OCI-LY3 (cell line): Measurements from ENCODE around the gene AAMP.
"Not testable (repeated sequence)": the region's sequence is repeated elsewhere in the genome, so short reads cannot be mapped to it uniquely, and the experiment has no call there.

Experiments used
- H2AFZ ChIP-seq: fragments of 200-600, 300-600 bp; shearing (Covaris generic); 2 replicates; pipeline ENCODE4 v1.6.0; 2014; ENCODE audit warnings: antibody characterized with exemption, low read depth, low read length
- H3K27ac ChIP-seq: fragments of 200-600, 300-600 bp; sonication (generic); 2 replicates; pipeline ENCODE4 v1.5.1; 2014; ENCODE audit warnings: mild to moderate bottlenecking, low read length, moderate library complexity, mixed read lengths
- H3K27me3 ChIP-seq: fragments of 200-600, 300-600 bp; sonication (generic); 2 replicates; pipeline ENCODE4 v1.6.1; 2014; ENCODE audit warnings: low read depth, low read length, mixed read lengths
- H3K36me3 ChIP-seq: fragments of 200-600, 300-600 bp; sonication (generic); replicated peaks from 2 replicates; pipeline ENCODE3; 2014; ENCODE audit warnings: low read depth, low read length, mixed read lengths
- H3K4me1 ChIP-seq: fragments of 300-600, 200-600 bp; sonication (generic); 2 replicates; pipeline ENCODE4 v1.6.1; 2014; ENCODE audit warnings: low read length, mixed read lengths
- H3K4me2 ChIP-seq: fragments of 200-600, 300-600 bp; sonication (generic); 2 replicates; pipeline ENCODE4 v1.6.1; 2014; ENCODE audit warnings: low read length, mixed read lengths
- H3K4me3 ChIP-seq: fragments of 300-600, 200-600 bp; sonication (generic); 2 replicates; pipeline ENCODE4 v1.5.1; 2014; ENCODE audit warnings: antibody characterized with exemption, mild to moderate bottlenecking, low read length, moderate library complexity
- H3K79me2 ChIP-seq: fragments of 300-600, 200-600 bp; shearing (Covaris generic); 2 replicates; pipeline ENCODE4 v1.6.1; 2014; ENCODE audit warnings: mild to moderate bottlenecking, low read length, mixed read lengths
- H3K9ac ChIP-seq: fragments of 300-600, 200-600 bp; shearing (Covaris generic); 2 replicates; pipeline ENCODE4 v1.6.0; 2014; ENCODE audit warnings: mild to moderate bottlenecking, low read length, moderate library complexity
- H3K9me3 ChIP-seq: fragments of 200-600, 300-600 bp; shearing (Covaris generic); 2 replicates; pipeline ENCODE4 v1.6.1; 2014; ENCODE audit warnings: low read length, mixed read lengths; ENCODE audit not compliant: insufficient read depth
- H4K20me1 ChIP-seq: fragments of 200-600, 300-600 bp; sonication (generic); 2 replicates; pipeline ENCODE4 v1.6.1; 2016; ENCODE audit warnings: low read length, mixed read lengths; ENCODE audit not compliant: insufficient read depth
- CTCF ChIP-seq: fragments of 200-600, 300-600 bp; sonication (generic); IDR thresholded peaks from 2 replicates; pipeline ENCODE4 v1.5.1; 2014; ENCODE audit warnings: antibody characterized with exemption, low read length, low read depth
- EZH2phosphoT487 ChIP-seq: fragments of 200-600 bp; shearing (Covaris generic); IDR thresholded peaks from 2 replicates; pipeline ENCODE4 v1.6.1; 2018; ENCODE audit warnings: antibody characterized with exemption, mixed run types, low read depth

The AAMP gene

GRCh38 chr2:218274586-218274985 lies 4.6 kb upstream of the AAMP start:
- Histone ChIP-seq H3K4me1 (peaks cover 12% of the 10 kb centered on the region), H3K9ac (no peak overlapping the region), H2AFZ (no peak overlapping the region), H4K20me1 (no peaks in the 10 kb centered on the region), H3K27ac (no peak overlapping the region), H3K4me3 (no peak overlapping the region), H3K4me2 (no peak overlapping the region), H3K27me3 (no peaks in the 10 kb centered on the region), H3K79me2 (no peaks in the 10 kb centered on the region; the same call in 1 of the 2 replicates), H3K36me3 (no peaks in the 10 kb centered on the region), H3K9me3 (no peaks in the 10 kb centered on the region)
- no peak for TF ChIP-seq EZH2phosphoT487
- no peak for TF ChIP-seq CTCF

GRCh38 chr2:218273908-218274249 lies 3.9 kb upstream of the AAMP start:
- H3K27me3 ChIP-seq: no peaks in the 10 kb centered on the region
- no peak overlapping the region for H3K4me2 ChIP-seq
- H2AFZ ChIP-seq: no peak overlapping the region
- no peak overlapping the region for H3K27ac ChIP-seq
- TF ChIP-seq EZH2phosphoT487 (no peak), CTCF (no peak)
- no peaks in the 10 kb centered on the region for H3K9me3 ChIP-seq
- peaks cover 6% of the 10 kb centered on the region for H3K79me2 ChIP-seq
- H3K4me1 ChIP-seq: peaks cover 16% of the 10 kb centered on the region
- H3K9ac ChIP-seq: no peak overlapping the region
- no peak overlapping the region for H3K4me3 ChIP-seq
- no peaks in the 10 kb centered on the region for H3K36me3 ChIP-seq
- H4K20me1 ChIP-seq: no peaks in the 10 kb centered on the region

- not testable (repeated sequence) for H3K27ac ChIP-seq, H4K20me1 ChIP-seq, H3K4me2 ChIP-seq, H3K79me2 ChIP-seq, H3K4me3 ChIP-seq, H3K9ac ChIP-seq, H2AFZ ChIP-seq, H3K36me3 ChIP-seq, H3K27me3 ChIP-seq, H3K9me3 ChIP-seq
- H3K4me1 ChIP-seq: peaks cover 16% of the 10 kb centered on the region
Measured at GRCh38 chr2:218273214-218273907, 3.4 kb upstream of the AAMP start.

- H3K27me3 ChIP-seq: no peaks in the 10 kb centered on the region
- no peak overlapping the region for H2AFZ ChIP-seq
- no peak for TF ChIP-seq EZH2phosphoT487
- TF ChIP-seq CTCF: peak; percentile 70
- peaks cover 6% of the 10 kb centered on the region for H3K79me2 ChIP-seq
- no peaks in the 10 kb centered on the region for H3K36me3 ChIP-seq
- H3K4me1 ChIP-seq: peaks cover 16% of the 10 kb centered on the region
- no peak overlapping the region for H3K4me2 ChIP-seq
- no peak overlapping the region for H3K9ac ChIP-seq
- no peak overlapping the region for H3K4me3 ChIP-seq
- no peaks in the 10 kb centered on the region for H4K20me1 ChIP-seq
- H3K9me3 ChIP-seq: no peaks in the 10 kb centered on the region
- H3K27ac ChIP-seq: no peak overlapping the region
Measured at GRCh38 chr2:218272531-218273212, 2.7 kb upstream of the AAMP start.
